ENCODE measurements around the gene NEK6.

- TF ChIP-seq CTCF (IDR thresholded peaks at IDR 0.05): no peak
- TF ChIP-seq CEBPB (IDR thresholded peaks at IDR 0.05): no peak
- TF ChIP-seq REST (IDR thresholded peaks at IDR 0.05): no peak
- no peak for TF ChIP-seq PBX3 (IDR thresholded peaks at IDR 0.05)
- TF ChIP-seq MAX (IDR thresholded peaks at IDR 0.05): no peak
- TF ChIP-seq RFX5 (IDR thresholded peaks at IDR 0.05): no peak
- TF ChIP-seq E2F6 (IDR thresholded peaks at IDR 0.05; ENCODE audit: borderline replicate concordance, low read depth): no peak
- no peak for TF ChIP-seq MAZ (IDR thresholded peaks at IDR 0.05; ENCODE audit: borderline replicate concordance, low read depth, low read length)
- TF ChIP-seq JUNB (IDR thresholded peaks at IDR 0.05): no peak
Measured at GRCh38 chr9:124388275-124389048, 130.7 kb downstream of the NEK6 start.
